IMR-90 (cell line): ENCODE measurements around the gene RAB1B. TPM values are rescaled to one million over a fixed set of nuclear protein-coding genes. Genes with fewer than 3 reads are reported as not detected.

Source experiments
- ATAC-seq: fragments of 200-7000 bp; cut with Tn5 transposase; 2 replicates; pipeline ENCODE4 v1.9.1; 2020; ENCODE audit warnings: low read depth, mild to moderate bottlenecking, moderate library complexity
- BruUV-seq: library from RNA; stranded (reverse); fragments of 400-500 nt; replicated peaks from 2 replicates; lab custom pipeline; 2021; lab: Mats Ljungman, UMichigan
- CTCF ChIA-PET: fragments of 300-600 bp; formaldehyde crosslinking; extraction: SDS; loops from one replicate; lab custom pipeline; 2021; ENCODE audit warnings: antibody characterized with exemption; lab: Yijun Ruan, JAX
- POLR2A ChIA-PET: fragments of 300-600 bp; sonication (Branson Sonifier 250); formaldehyde crosslinking; loops from one replicate; lab custom pipeline; 2022; ENCODE audit warnings: antibody characterized with exemption; ENCODE audit not compliant: unreplicated experiment; lab: Charles Lee
- DNase-seq: peaks from one replicate; pipeline ENCODE4 v3.0.0; 2013
- H2AFZ ChIP-seq: replicated peaks from 2 replicates; pipeline ENCODE3; 2013; ENCODE audit warnings: low read length, mild to moderate bottlenecking; ENCODE audit not compliant: poor library complexity
- H2AK5ac ChIP-seq: 2 replicates; pipeline ENCODE4 v1.6.1; 2013; ENCODE audit warnings: low read depth, low read length, inconsistent platforms
- H2AK9ac ChIP-seq: replicated peaks from 2 replicates; pipeline ENCODE3; 2013; ENCODE audit warnings: mild to moderate bottlenecking, low read depth, low read length, moderate library complexity; ENCODE audit not compliant: poor library complexity
- H2BK120ac ChIP-seq: 2 replicates; pipeline ENCODE4 v1.6.1; 2013; ENCODE audit warnings: low read depth, low read length, inconsistent platforms
- H2BK15ac ChIP-seq: 3 replicates; pipeline ENCODE4 v1.6.1; 2013; ENCODE audit warnings: low read depth, low read length, inconsistent platforms
- H2BK20ac ChIP-seq: 2 replicates; pipeline ENCODE4 v1.6.1; 2013; ENCODE audit warnings: low read depth, mild to moderate bottlenecking, inconsistent platforms, low read length, moderate library complexity
- H2BK5ac ChIP-seq: 2 replicates; pipeline ENCODE4 v1.6.1; 2013; ENCODE audit warnings: mild to moderate bottlenecking, low read depth, low read length, inconsistent platforms; ENCODE audit not compliant: poor library complexity, severe bottlenecking
- H3K14ac ChIP-seq: replicated peaks from 2 replicates; pipeline ENCODE4 v1.6.1; 2013; ENCODE audit warnings: low read depth, low read length, inconsistent platforms
- H3K18ac ChIP-seq: 2 replicates; pipeline ENCODE4 v1.6.1; 2013; ENCODE audit warnings: low read depth, low read length, control low read depth
- H3K23ac ChIP-seq: 2 replicates; pipeline ENCODE4 v1.6.1; 2013; ENCODE audit warnings: low read depth, low read length, inconsistent platforms
- H3K27ac ChIP-seq: 2 replicates; pipeline ENCODE4 v1.5.1; 2013; ENCODE audit warnings: mild to moderate bottlenecking, control low read depth, low read length; ENCODE audit not compliant: insufficient read depth
- H3K27me3 ChIP-seq: 2 replicates; pipeline ENCODE4 v1.6.1; 2013; ENCODE audit warnings: low read length; ENCODE audit not compliant: control insufficient read depth, insufficient read depth
- H3K36me3 ChIP-seq: 2 replicates; pipeline ENCODE4 v1.6.1; 2013; ENCODE audit warnings: low read length, mixed read lengths; ENCODE audit not compliant: control insufficient read depth, insufficient read depth
- H3K4ac ChIP-seq: 2 replicates; pipeline ENCODE4 v1.6.1; 2013; ENCODE audit warnings: low read depth, low read length, inconsistent platforms
- H3K4me1 ChIP-seq: 2 replicates; pipeline ENCODE4 v1.6.1; 2013; ENCODE audit warnings: low read length, mixed read lengths; ENCODE audit not compliant: control insufficient read depth, insufficient read depth
- H3K4me2 ChIP-seq: 2 replicates; pipeline ENCODE4 v1.6.1; 2013; ENCODE audit warnings: low read depth, mild to moderate bottlenecking, control low read depth, low read length, moderate library complexity
- H3K4me3 ChIP-seq: 2 replicates; pipeline ENCODE4 v1.5.1; 2013; ENCODE audit warnings: low read depth, mild to moderate bottlenecking, control low read depth, low read length, moderate library complexity; ENCODE audit not compliant: insufficient read depth
- H3K56ac ChIP-seq: 2 replicates; pipeline ENCODE4 v1.6.1; 2013; ENCODE audit warnings: low read length, inconsistent platforms; ENCODE audit not compliant: insufficient read depth; ENCODE audit errors: extremely low read depth
- H3K79me1 ChIP-seq, 2 experiments: 2 replicates each; pipeline ENCODE4 v1.6.1; 2013; ENCODE audit warnings: low read length in 2 of 2, inconsistent platforms in 1 of 2, low read depth in 1 of 2
- H3K9ac ChIP-seq: 2 replicates; pipeline ENCODE4 v1.6.1; 2013; ENCODE audit warnings: low read depth, low read length, control low read depth
- H3K9me1 ChIP-seq: 2 replicates; pipeline ENCODE4 v1.6.1; 2013; ENCODE audit warnings: low read length, inconsistent platforms; ENCODE audit not compliant: insufficient read depth
- H3K9me3 ChIP-seq: 2 replicates; pipeline ENCODE4 v1.6.1; 2013; ENCODE audit warnings: low read length; ENCODE audit not compliant: control insufficient read depth, insufficient read depth
- H4K20me1 ChIP-seq: 2 replicates; pipeline ENCODE4 v1.6.1; 2013; ENCODE audit warnings: low read length, inconsistent platforms; ENCODE audit not compliant: insufficient read depth
- H4K5ac ChIP-seq: 2 replicates; pipeline ENCODE4 v1.6.1; 2013; ENCODE audit warnings: mild to moderate bottlenecking, low read depth, low read length, control low read depth
- H4K8ac ChIP-seq, 2 experiments: 2 replicates each; pipeline ENCODE4 v1.6.1; 2013; ENCODE audit warnings: low read depth in 2 of 2, low read length in 2 of 2, control low read depth in 1 of 2, inconsistent platforms in 1 of 2
- H4K91ac ChIP-seq: 2 replicates; pipeline ENCODE4 v1.6.1; 2013; ENCODE audit warnings: low read depth, low read length, inconsistent platforms; ENCODE audit not compliant: insufficient read depth
- CHD1 ChIP-seq: IDR thresholded peaks from 2 replicates; pipeline ENCODE4 v1.6.1; 2012; ENCODE audit warnings: low read depth, low read length, improper control_type of control experiment
- MAFK ChIP-seq: IDR thresholded peaks from 2 replicates; pipeline ENCODE4 v1.6.1; 2012; ENCODE audit warnings: low read depth, low read length, improper control_type of control experiment
- RFX5 ChIP-seq: IDR thresholded peaks from 2 replicates; pipeline ENCODE4 v1.8.0; 2012; ENCODE audit warnings: low read depth, mild to moderate bottlenecking, low read length, moderate library complexity
- WGBS, 2 experiments: methylation state at CpG; one replicate each; pipeline versions ENCODE4 v1.1.5 to v1.1.7; 2013; ENCODE audit warnings: missing lambda C conversion rate in 2 of 2; ENCODE audit not compliant: insufficient read length in 1 of 2; ENCODE audit errors: extremely low coverage in 2 of 2; 5-methylcytosine and 5-hydroxymethylcytosine counted together
- dilution Hi-C: fragments of 300-500 bp; cut with HindIII; formaldehyde crosslinking; loops from one replicate; pipeline ENCODE4 v1.14.3; 2018; ENCODE audit warnings: low sequenced_read_pairs; ENCODE audit not compliant: unreplicated experiment
- in situ Hi-C: fragments of 300-500 bp; cut with MboI; formaldehyde crosslinking; loops from 3 replicates; pipeline ENCODE4 v1.14.3; 2019; ENCODE audit warnings: low sequenced_read_pairs, inconsistent platforms, mixed read lengths
- intact Hi-C: fragments of 100-400 bp; cut with micrococcal nuclease; formaldehyde crosslinking; loops from 2 replicates; pipeline ENCODE4 v1.10.0; 2022
- polyA plus RNA-seq, 3 experiments: library from polyadenylated mRNA; depleted of rRNA; stranded (reverse); fragments of >200 nt; gene quantifications; 2 replicates each; pipeline ENCODE4 v1.2.3, GENCODE V29; 2012; ENCODE audit warnings: low replicate concordance in 1 of 3
- total RNA-seq: library from RNA; depleted of rRNA; stranded (reverse); fragments of >200 nt; gene quantifications from 2 replicates; pipeline ENCODE4 v1.2.3, GENCODE V29; 2012

The RAB1B gene
- total and polyA plus RNA-seq, 2 of the 4 experiments (the other 2 are of a cell fraction) = 83.7 to 248 TPM

- Histone ChIP-seq H2BK120ac (no peak overlapping the region), H3K56ac (no peak overlapping the region), H2BK20ac (no peak overlapping the region), H3K27ac (no peak overlapping the region), H3K27me3 (no peaks in the 10 kb centered on the region), H3K23ac (no peak overlapping the region), H3K18ac (no peak overlapping the region), H3K4ac (no peak overlapping the region), H3K4me1 (peaks cover 46% of the 10 kb centered on the region), H3K79me1 (peaks cover 0 to 36% of the 10 kb centered on the region in 2 experiments; a peak in 3 of 4 replicates), H4K5ac (no peak overlapping the region), H4K20me1 (no peaks in the 10 kb centered on the region), H2BK5ac (no peak overlapping the region), H4K8ac (peak overlapping the region in 1 of 2 experiments; percentile 5; a peak in 1 of 4 replicates), H2AK9ac (no peak overlapping the region), H2BK15ac (no peak overlapping the region), H3K36me3 (no peaks in the 10 kb centered on the region), H4K91ac (peak overlapping the region; percentile 7; the same call in 1 of the 2 replicates), H3K9ac (no peak overlapping the region), H2AFZ (no peak overlapping the region), H2AK5ac (0 out of 2 replicates have a peak overlapping the region, but pooled peaks have one; percentile 44), H3K4me3 (no peak overlapping the region), H3K9me1 (peaks cover 35% of the 10 kb centered on the region), H3K4me2 (no peak overlapping the region), H3K14ac (no peak overlapping the region), H3K9me3 (no peaks in the 10 kb centered on the region)
- in situ Hi-C loops (no loop called here), intact Hi-C loops (no loop called here), dilution Hi-C loops (no loop called here)
- ATAC-seq = no peak
- ChIA-PET CTCF (interaction anchor here (1.6 kb wide), 1 partner anchor 11 kb away, joined by 5 read pairs; no protein-coding TSS in a partner anchor), POLR2A (no interaction called here)
- no TSS peak for BruUV-seq
- no peak for DNase-seq
- 78% methylated on average over 6 of the region's 11 CpGs; no CpG with 5 or more reads in 1 of the 2 experiments for WGBS, 2 experiments
- TF ChIP-seq MAFK (no peak), RFX5 (no peak), CHD1 (no peak)
These were observed 54.4 kb downstream of the RAB1B start for GRCh38 chr11:66322732-66323427.
